Lung (tissue), 12 donors: ENCODE data around the gene WNT8B. TPM values are rescaled to one million over a fixed set of nuclear protein-coding genes. Genes with fewer than 3 reads are reported as not detected.
A peak's percentile ranks its signal among the peaks of the same experiment; 100 is the strongest.

Experiments
- ATAC-seq: fragments of 200-7000 bp; cut with Tn5 transposase; one replicate; pipeline ENCODE4 v1.9.1; 2020; ENCODE audit warnings: moderate number of reproducible peaks; ENCODE audit not compliant: insufficient read depth, low FRiP score
- DNase-seq, 3 donors: peaks; one replicate each; pipeline ENCODE4 v3.0.0-alpha.2; 2013 to 2017
- H3K27ac ChIP-seq, 2 donors: one replicate each; pipeline ENCODE4 v1.5.1; 2013; ENCODE audit warnings: mild to moderate bottlenecking in 2 of 2, moderate library complexity in 2 of 2, control low read depth in 1 of 2, inconsistent platforms in 1 of 2, low read depth in 1 of 2, low read length in 1 of 2
- H3K27me3 ChIP-seq, 3 donors: one replicate each; pipeline ENCODE4 v1.5.1; 2013; ENCODE audit warnings: low read length in 2 of 3; ENCODE audit not compliant: control insufficient read depth in 3 of 3, insufficient read depth in 3 of 3
- H3K36me3 ChIP-seq, 4 donors: one replicate each; pipeline ENCODE4 v1.5.1; 2013; ENCODE audit warnings: low read length in 4 of 4, mild to moderate bottlenecking in 1 of 4, moderate library complexity in 1 of 4; ENCODE audit not compliant: control insufficient read depth in 4 of 4, insufficient read depth in 4 of 4
- H3K4me1 ChIP-seq, 5 donors: one replicate each; pipeline ENCODE4 v1.5.1; 2013; ENCODE audit warnings: low read length in 5 of 5, mild to moderate bottlenecking in 2 of 5, moderate library complexity in 1 of 5; ENCODE audit not compliant: control insufficient read depth in 5 of 5, insufficient read depth in 5 of 5
- H3K4me3 ChIP-seq: one replicate; pipeline ENCODE4 v1.5.1; 2013; ENCODE audit warnings: mild to moderate bottlenecking, control low read depth, moderate library complexity
- H3K9ac ChIP-seq, 2 donors: one replicate each; pipeline ENCODE4 v1.5.1; 2013; ENCODE audit warnings: low read length in 2 of 2, control low read depth in 1 of 2; ENCODE audit not compliant: insufficient read depth in 1 of 2
- H3K9me3 ChIP-seq, 4 donors: one replicate each; pipeline ENCODE4 v1.5.1; 2013; ENCODE audit warnings: low read length in 3 of 4, mild to moderate bottlenecking in 1 of 4, moderate library complexity in 1 of 4; ENCODE audit not compliant: control insufficient read depth in 4 of 4, insufficient read depth in 3 of 4
- CTCF ChIP-seq: IDR thresholded peaks from 2 replicates; pipeline ENCODE4 v1.5.1; 2012; ENCODE audit warnings: mild to moderate bottlenecking; ENCODE audit errors: control extremely low read depth, extremely low read depth
- WGBS, 2 donors: extraction: QIAGEN DNeasy Blood & Tissue Kit; methylation state at CpG; one replicate each; pipeline ENCODE4 v1.1.7; 2013; 5-methylcytosine and 5-hydroxymethylcytosine counted together
- polyA plus RNA-seq, 2 donors: library from polyadenylated mRNA; stranded (reverse); fragments of 200-250 nt; gene quantifications; one replicate each; pipeline ENCODE4 v1.2.1, GENCODE V29; 2013
- total RNA-seq, 2 donors: library from RNA; depleted of rRNA in 1 of 2; stranded (reverse); fragments of >200 nt in 1 of 2; gene quantifications; one replicate each; pipeline ENCODE4 v1.2.1, GENCODE V29; 2014 to 2021
- donor health status: control.
- donor health status: control.
- donor health status: Bipolar disorder and iron deficiency.
- donor health status: healthy.
- donor health status: DM: yes; HTN: yes; CAD: no.

Gene WNT8B
- total and polyA plus RNA-seq, 4 donors = 0.02 to 0.15 (median 0.04) TPM; not detected in 1

DNA sequence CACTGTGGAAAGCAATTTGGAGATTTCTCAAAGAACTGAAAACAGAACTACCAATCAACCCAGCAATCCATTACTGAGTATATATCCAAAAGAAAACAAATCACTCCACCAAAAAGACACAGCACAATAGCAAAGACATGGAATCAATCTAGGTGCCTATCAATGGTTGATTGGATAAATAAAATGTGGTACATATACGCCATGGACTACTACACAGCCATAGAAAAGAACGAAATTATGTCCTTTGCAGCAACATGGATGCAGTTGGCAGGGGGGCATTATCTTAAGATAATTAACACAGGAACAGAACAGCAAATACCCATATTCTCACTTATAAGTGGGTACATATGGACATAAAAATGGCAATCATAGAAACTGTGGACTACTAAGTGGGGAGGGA lies 35.4 kb upstream of the WNT8B start:
- Histone ChIP-seq H3K27ac (no peak overlapping the region), H3K9me3 (no peaks in the 10 kb centered on the region), H3K9ac (no peak overlapping the region), H3K4me1 (no peaks in the 10 kb centered on the region), H3K27me3 (peaks cover 0 to 4% (median 0%) of the 10 kb centered on the region in 3 donors), H3K36me3 (no peaks in the 10 kb centered on the region), H3K4me3 (no peak overlapping the region)
- ATAC-seq = no peak
- 98% methylated on average over 2 of the region's 2 CpGs for WGBS, 2 donors
- no peak for DNase-seq
- no peak for TF ChIP-seq CTCF

DNA sequence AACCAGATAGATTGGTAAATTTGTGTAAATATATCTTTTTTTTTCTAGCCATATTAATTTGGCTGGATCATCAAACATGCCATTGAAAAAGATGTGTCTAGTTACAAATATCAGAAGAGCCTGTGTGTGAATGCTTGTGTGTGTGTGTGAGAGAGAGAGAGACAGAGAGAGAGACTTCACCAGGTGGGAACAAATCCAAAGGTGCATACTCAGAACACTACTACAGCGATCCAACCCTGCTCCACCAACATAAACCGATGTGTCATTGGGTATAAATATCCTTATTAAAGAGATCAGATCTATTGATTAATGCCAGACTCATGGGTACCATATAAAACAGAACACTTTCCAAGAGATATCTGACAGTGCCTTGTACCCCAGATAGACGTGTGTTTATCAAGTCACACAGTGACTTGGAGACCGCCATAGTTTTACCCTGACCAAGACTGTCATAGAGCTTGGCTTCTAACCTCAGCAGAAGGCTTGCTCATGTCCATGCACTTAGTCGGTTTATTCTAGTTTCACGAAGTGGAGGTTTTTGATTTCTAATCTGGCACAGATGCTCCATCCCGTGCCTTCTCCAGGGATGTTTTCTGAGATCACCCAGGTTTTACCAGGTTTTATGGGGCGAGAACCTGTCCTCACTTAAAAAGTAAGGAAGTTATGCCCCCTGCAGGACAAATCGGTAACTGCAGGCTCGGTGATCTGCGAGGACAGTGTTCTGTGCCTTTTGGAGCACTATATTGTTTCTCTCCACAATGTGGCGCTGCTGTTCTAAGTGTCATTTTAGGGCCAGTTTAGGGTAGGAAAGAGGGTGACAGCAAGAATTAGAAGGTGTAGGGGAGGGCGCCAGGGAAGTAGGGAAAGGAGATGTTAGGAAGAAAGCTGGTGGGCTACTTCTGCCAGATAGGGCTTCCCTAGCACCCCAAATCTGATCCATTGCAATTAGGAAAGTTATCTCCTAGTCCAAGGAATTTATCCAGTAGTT lies 29.3 kb upstream of the WNT8B start:
- Histone ChIP-seq H3K36me3 (no peaks in the 10 kb centered on the region), H3K4me3 (no peak overlapping the region), H3K9ac (no peak overlapping the region), H3K27me3 (peaks cover 0 to 6% (median 0%) of the 10 kb centered on the region in 3 donors), H3K4me1 (no peaks in the 10 kb centered on the region), H3K9me3 (no peaks in the 10 kb centered on the region), H3K27ac (no peak overlapping the region)
- ATAC-seq = peak; percentile 96
- WGBS, 2 donors = 25 to 27% methylated on average over 13 of the region's 13 CpGs
- DNase-seq = peak; percentile 91 to 94 (median 93)
- TF ChIP-seq CTCF = peak; percentile 100

DNA sequence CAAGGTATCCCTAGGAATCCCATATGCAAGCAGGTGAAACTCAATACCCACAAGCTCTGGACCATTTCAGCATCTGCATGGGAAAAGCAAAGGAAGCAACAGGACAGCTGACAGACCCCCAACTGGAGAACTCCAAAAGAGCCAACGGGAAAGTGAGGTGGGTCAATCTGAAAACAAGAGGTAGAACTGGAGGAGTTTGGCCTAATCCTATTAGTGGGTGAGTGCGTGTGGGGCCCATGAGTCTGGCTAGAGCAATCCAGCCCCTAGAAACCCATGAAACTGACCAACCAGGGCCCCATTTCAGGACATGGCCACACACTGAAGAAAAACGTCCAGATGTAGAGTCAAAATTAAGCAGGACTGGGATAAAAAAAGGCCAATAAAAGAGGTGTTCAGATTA lies 26.6 kb upstream of the WNT8B start:
- no peak overlapping the region for H3K27ac ChIP-seq
- ATAC-seq (no peak), DNase-seq (no peak)
- TF ChIP-seq CTCF = no peak
- H3K9me3 ChIP-seq = no peaks in the 10 kb centered on the region
- no peak overlapping the region for H3K9ac ChIP-seq
- 74 to 88% methylated on average over 3 of the region's 3 CpGs for WGBS, 2 donors
- H3K4me1 ChIP-seq = no peaks in the 10 kb centered on the region
- peaks cover 0 to 3% (median 0%) of the 10 kb centered on the region in 3 donors for H3K27me3 ChIP-seq
- H3K4me3 ChIP-seq = no peak overlapping the region
- no peaks in the 10 kb centered on the region for H3K36me3 ChIP-seq
